ENCODE measurements around the gene SDK2.
"Not testable (repeated sequence)": the region's sequence is repeated elsewhere in the genome, so short reads cannot be mapped to it uniquely, and the experiment has no call there.

Gene SDK2

GRCh38 chr17:73476890-73477350, 167.3 kb downstream of the SDK2 start:
- DNase-seq (ENCODE audit: extremely low spot score) = no peak
- CTCF ChIA-PET = interaction anchor here (0.6 to 1.2 kb wide), 2 partner anchors 33 to 170 kb away, joined by 3 to 4 read pairs; no protein-coding TSS in a partner anchor
- POLR2A ChIA-PET = no interaction called here
- TF ChIP-seq BHLHE40 (IDR thresholded peaks at IDR 0.05; ENCODE audit: borderline replicate concordance) = no peak
- TF ChIP-seq SUZ12 (IDR thresholded peaks at IDR 0.05) = no peak
- TF ChIP-seq TARDBP (IDR thresholded peaks at IDR 0.05) = no peak
- TF ChIP-seq ARNT (IDR thresholded peaks at IDR 0.05) = no peak
- TF ChIP-seq FOXK2 (IDR thresholded peaks at IDR 0.05) = no peak
- no peak for TF ChIP-seq CTBP1 (IDR thresholded peaks at IDR 0.05; ENCODE audit: borderline replicate concordance)
- TF ChIP-seq ELF4 (IDR thresholded peaks at IDR 0.05) = no peak
- TF ChIP-seq ZNF384 (IDR thresholded peaks at IDR 0.05) = no peak
- TF ChIP-seq LEF1 (IDR thresholded peaks at IDR 0.05; ENCODE audit: borderline replicate concordance) = no peak
- TF ChIP-seq HDGF (IDR thresholded peaks at IDR 0.05; ENCODE audit: borderline replicate concordance) = no peak
- TF ChIP-seq NFRKB (IDR thresholded peaks at IDR 0.05) = no peak
- no peak for TF ChIP-seq FOXA1 (IDR thresholded peaks at IDR 0.05)
- no peak for TF ChIP-seq FOXM1 (IDR thresholded peaks at IDR 0.05; ENCODE audit: borderline replicate concordance)
- no peak for TF ChIP-seq PKNOX1 (IDR thresholded peaks at IDR 0.05)
- no peak for TF ChIP-seq L3MBTL2 (conservative IDR thresholded peaks at IDR 0.05)

- TF ChIP-seq CTBP1 (IDR thresholded peaks at IDR 0.05; ENCODE audit: borderline replicate concordance) = no peak
- no peak for TF ChIP-seq FOXM1 (IDR thresholded peaks at IDR 0.05; ENCODE audit: borderline replicate concordance)
- CTCF ChIA-PET = no interaction called here
- POLR2A ChIA-PET = no interaction called here
- DNase-seq (ENCODE audit: extremely low spot score) = peak; percentile 46
Observed at GRCh38 chr17:73474370-73474988, 169.8 kb downstream of the SDK2 start.

GRCh38 chr17:73472715-73473114, 171.5 kb downstream of the SDK2 start:
- POLR2A ChIA-PET; CTCF ChIA-PET; DNase-seq (ENCODE audit: extremely low spot score): not testable (repeated sequence)

- no peak for TF ChIP-seq HDGF (IDR thresholded peaks at IDR 0.05; ENCODE audit: borderline replicate concordance)
- TF ChIP-seq FOXA1 (IDR thresholded peaks at IDR 0.05) = no peak
- TF ChIP-seq FOXM1 (IDR thresholded peaks at IDR 0.05; ENCODE audit: borderline replicate concordance) = no peak
- no peak for TF ChIP-seq CTBP1 (IDR thresholded peaks at IDR 0.05; ENCODE audit: borderline replicate concordance)
- TF ChIP-seq ELF4 (IDR thresholded peaks at IDR 0.05) = no peak
- no peak for TF ChIP-seq L3MBTL2 (conservative IDR thresholded peaks at IDR 0.05)
- no peak for TF ChIP-seq LEF1 (IDR thresholded peaks at IDR 0.05; ENCODE audit: borderline replicate concordance)
- TF ChIP-seq PKNOX1 (IDR thresholded peaks at IDR 0.05) = no peak
- TF ChIP-seq SP1 (IDR thresholded peaks at IDR 0.05) = no peak
- TF ChIP-seq ZNF384 (IDR thresholded peaks at IDR 0.05) = no peak
- no peak for TF ChIP-seq BHLHE40 (IDR thresholded peaks at IDR 0.05; ENCODE audit: borderline replicate concordance)
- TF ChIP-seq NFRKB (IDR thresholded peaks at IDR 0.05) = no peak
- no peak for TF ChIP-seq ARNT (IDR thresholded peaks at IDR 0.05)
- TF ChIP-seq FOXK2 (IDR thresholded peaks at IDR 0.05) = no peak
- TF ChIP-seq SUZ12 (IDR thresholded peaks at IDR 0.05) = no peak
- no peak for TF ChIP-seq TARDBP (IDR thresholded peaks at IDR 0.05)
- no peak for DNase-seq (ENCODE audit: extremely low spot score)
- POLR2A ChIA-PET = no interaction called here
- CTCF ChIA-PET = no interaction called here
Observed at GRCh38 chr17:73471924-73472323, 172.3 kb downstream of the SDK2 start.

GRCh38 chr17:73470316-73470826, 173.9 kb downstream of the SDK2 start:
- POLR2A ChIA-PET = no interaction called here
- DNase-seq (ENCODE audit: extremely low spot score) = no peak
- TF ChIP-seq FOXM1 (IDR thresholded peaks at IDR 0.05; ENCODE audit: borderline replicate concordance) = no peak
- TF ChIP-seq FOXK2 (IDR thresholded peaks at IDR 0.05) = no peak
- TF ChIP-seq LEF1 (IDR thresholded peaks at IDR 0.05; ENCODE audit: borderline replicate concordance) = no peak
- TF ChIP-seq PKNOX1 (IDR thresholded peaks at IDR 0.05) = peak; percentile 73
- TF ChIP-seq NFRKB (IDR thresholded peaks at IDR 0.05) = no peak
- CTCF ChIA-PET = no interaction called here

- ChIA-PET CTCF (no interaction called here), POLR2A (no interaction called here)
- no peak for TF ChIP-seq ARNT (IDR thresholded peaks at IDR 0.05)
- TF ChIP-seq BHLHE40 (IDR thresholded peaks at IDR 0.05; ENCODE audit: borderline replicate concordance) = no peak
- no peak for TF ChIP-seq FOXA1 (IDR thresholded peaks at IDR 0.05)
- TF ChIP-seq FOXK2 (IDR thresholded peaks at IDR 0.05) = no peak
- no peak for TF ChIP-seq ZNF384 (IDR thresholded peaks at IDR 0.05)
- TF ChIP-seq L3MBTL2 (conservative IDR thresholded peaks at IDR 0.05) = no peak
- no peak for TF ChIP-seq SUZ12 (IDR thresholded peaks at IDR 0.05)
- TF ChIP-seq LEF1 (IDR thresholded peaks at IDR 0.05; ENCODE audit: borderline replicate concordance) = no peak
- no peak for TF ChIP-seq CTBP1 (IDR thresholded peaks at IDR 0.05; ENCODE audit: borderline replicate concordance)
- no peak for TF ChIP-seq NFRKB (IDR thresholded peaks at IDR 0.05)
- TF ChIP-seq HDGF (IDR thresholded peaks at IDR 0.05; ENCODE audit: borderline replicate concordance) = no peak
- no peak for TF ChIP-seq PKNOX1 (IDR thresholded peaks at IDR 0.05)
- no peak for TF ChIP-seq TARDBP (IDR thresholded peaks at IDR 0.05)
- no peak for TF ChIP-seq ELF4 (IDR thresholded peaks at IDR 0.05)
- TF ChIP-seq FOXM1 (IDR thresholded peaks at IDR 0.05; ENCODE audit: borderline replicate concordance) = no peak
- TF ChIP-seq SP1 (IDR thresholded peaks at IDR 0.05) = no peak
- no peak for DNase-seq (ENCODE audit: extremely low spot score)
Observed at GRCh38 chr17:73469311-73469710, 174.9 kb downstream of the SDK2 start.
